Naive thymus-derived CD4-positive, alpha-beta T cell (primary cell): ENCODE results near the gene PBX1. TPM values are rescaled to one million over a fixed set of nuclear protein-coding genes. Genes with fewer than 3 reads are reported as not detected.

Experiments
- ATAC-seq: fragments of 150-1000 bp; cut with Tn5 transposase; 2 replicates; pipeline ENCODE4 v1.10.0; 2021; ENCODE audit warnings: mild to moderate bottlenecking, moderate library complexity
- CTCF ChIA-PET: fragments of 350-600 bp; sonication (Branson Sonifier 250); formaldehyde crosslinking; loops from one replicate; lab custom pipeline; 2021; ENCODE audit warnings: antibody characterized with exemption; lab: Charles Lee
- POLR2A ChIA-PET: fragments of 350-600 bp; sonication (Branson Sonifier 250); formaldehyde crosslinking; loops from one replicate; lab custom pipeline; 2021; ENCODE audit warnings: antibody characterized with exemption, inconsistent platforms; lab: Charles Lee
- DNase-seq, 9 donors: peaks; one replicate each; pipeline versions ENCODE4 v3.0.0 to v3.0.0-alpha.2; 2020 to 2022; ENCODE audit warnings: mixed read lengths in 1 of 9
- H3K27ac ChIP-seq: one replicate; pipeline ENCODE4 v1.7.0; 2013; ENCODE audit warnings: mild to moderate bottlenecking, low read depth, low read length, moderate library complexity
- H3K27me3 ChIP-seq, 2 donors: one replicate each; pipeline ENCODE4 v1.7.0; 2013; ENCODE audit warnings: low read length in 2 of 2, mild to moderate bottlenecking in 2 of 2, moderate library complexity in 2 of 2; ENCODE audit not compliant: control insufficient read depth in 2 of 2, insufficient read depth in 2 of 2
- H3K36me3 ChIP-seq, 3 experiments: 1 replicate in 2 of 3; 2 replicates in 1 of 3; pipeline ENCODE4 v1.7.0; 2013; ENCODE audit warnings: low read length in 3 of 3, mild to moderate bottlenecking in 3 of 3, moderate library complexity in 1 of 3; ENCODE audit not compliant: insufficient read depth in 3 of 3, control insufficient read depth in 2 of 3
- H3K4me1 ChIP-seq, 2 donors: one replicate each; pipeline ENCODE4 v1.7.0; 2013; ENCODE audit warnings: low read length in 2 of 2, mild to moderate bottlenecking in 2 of 2, moderate library complexity in 1 of 2; ENCODE audit not compliant: control insufficient read depth in 2 of 2, insufficient read depth in 2 of 2
- H3K4me3 ChIP-seq: 2 replicates; pipeline ENCODE4 v1.7.0; 2013; ENCODE audit warnings: mild to moderate bottlenecking, low read length
- H3K9me3 ChIP-seq, 3 experiments: 1 replicate in 2 of 3; 2 replicates in 1 of 3; pipeline ENCODE4 v1.7.0; 2013; ENCODE audit warnings: low read length in 3 of 3; ENCODE audit not compliant: control insufficient read depth in 2 of 3
- H3K27ac Mint-ChIP-seq, 9 donors: one replicate each; pipeline ENCODE4 v1.8.0; 2020 to 2022; ENCODE audit warnings: mixed read lengths in 9 of 9, mild to moderate bottlenecking in 8 of 9, moderate library complexity in 5 of 9, inconsistent platforms in 2 of 9
- H3K27me3 Mint-ChIP-seq, 5 donors: one replicate each; pipeline ENCODE4 v1.8.0; 2021 to 2022; ENCODE audit warnings: mixed read lengths in 5 of 5, mild to moderate bottlenecking in 1 of 5
- H3K36me3 Mint-ChIP-seq, 5 donors: one replicate each; pipeline ENCODE4 v1.8.0; 2020 to 2022; ENCODE audit warnings: mixed read lengths in 5 of 5, mild to moderate bottlenecking in 3 of 5, inconsistent platforms in 1 of 5
- H3K4me1 Mint-ChIP-seq, 7 donors: one replicate each; pipeline ENCODE4 v1.8.0; 2020 to 2022; ENCODE audit warnings: mixed read lengths in 7 of 7, mild to moderate bottlenecking in 3 of 7, inconsistent platforms in 1 of 7
- H3K4me3 Mint-ChIP-seq, 10 donors: one replicate each; pipeline ENCODE4 v1.8.0; 2020 to 2022; ENCODE audit warnings: mild to moderate bottlenecking in 10 of 10, mixed read lengths in 10 of 10, moderate library complexity in 6 of 10, inconsistent platforms in 2 of 10
- H3K9me3 Mint-ChIP-seq, 11 donors: one replicate each; pipeline ENCODE4 v1.8.0; 2020 to 2022; ENCODE audit warnings: mixed read lengths in 11 of 11, mild to moderate bottlenecking in 4 of 11, inconsistent platforms in 1 of 11, moderate library complexity in 1 of 11
- intact Hi-C, 2 donors: fragments of 100-400 bp; cut with micrococcal nuclease; formaldehyde crosslinking; loops; one replicate each; pipeline ENCODE4 v1.15.1; 2023
- polyA plus RNA-seq, 2 donors: library from polyadenylated mRNA; unstranded; fragments of 300-500 nt; fragmentation: Illumina TruSeq; gene quantifications; one replicate each; pipeline ENCODE4 v1.2.3, GENCODE V29; 2021
- total RNA-seq, 6 experiments: library from RNA in 5 of 6; stranded (reverse) in 5 of 6; gene quantifications; 1 replicate in 5 of 6; 2 replicates in 1 of 6; pipeline ENCODE4 v1.2.3 and lab custom pipeline; 2021 to 2026

PBX1 gene
- total and polyA plus RNA-seq, 7 experiments from 2014 or later = 0.02 to 2.9 (median 1.7) TPM; not detected in 1

- Histone ChIP-seq H3K4me1 (no peaks in the 10 kb centered on the region), H3K27ac (no peak overlapping the region), H3K4me3 (no peak overlapping the region), H3K27me3 (no peaks in the 10 kb centered on the region), H3K9me3 (no peaks in the 10 kb centered on the region), H3K36me3 (no peaks in the 10 kb centered on the region)
- DNase-seq = no peak
- H3K27ac Mint-ChIP-seq = no peak overlapping the region
- no peak for ATAC-seq
- peaks cover 0 to 7% (median 0%) of the 10 kb centered on the region in 11 donors for H3K9me3 Mint-ChIP-seq
- intact Hi-C loops = no loop called here
- peaks cover 0 to 5% (median 3%) of the 10 kb centered on the region in 5 donors for H3K27me3 Mint-ChIP-seq
- no peaks in the 10 kb centered on the region for H3K36me3 Mint-ChIP-seq
- CTCF ChIA-PET = no interaction called here
- no peaks in the 10 kb centered on the region for H3K4me1 Mint-ChIP-seq
- no peak overlapping the region for H3K4me3 Mint-ChIP-seq
- POLR2A ChIA-PET = no interaction called here
Observed at GRCh38 chr1:164861632-164862031, 302.6 kb downstream of the PBX1 start.

- Mint-ChIP-seq H3K4me1 (no peaks in the 10 kb centered on the region), H3K27ac (no peak overlapping the region), H3K27me3 (peaks cover 0 to 5% (median 3%) of the 10 kb centered on the region in 5 donors), H3K9me3 (peaks cover 0 to 7% (median 0%) of the 10 kb centered on the region in 11 donors), H3K36me3 (no peaks in the 10 kb centered on the region), H3K4me3 (no peak overlapping the region)
- ATAC-seq (no peak), DNase-seq (no peak)
- no peaks in the 10 kb centered on the region for H3K9me3 ChIP-seq
- CTCF ChIA-PET = no interaction called here
- H3K4me3 ChIP-seq = no peak overlapping the region
- POLR2A ChIA-PET = no interaction called here
- H3K4me1 ChIP-seq = no peaks in the 10 kb centered on the region
- intact Hi-C loops = no loop called here
- H3K27ac ChIP-seq = no peak overlapping the region
- no peaks in the 10 kb centered on the region for H3K27me3 ChIP-seq
- no peaks in the 10 kb centered on the region for H3K36me3 ChIP-seq
Observed at GRCh38 chr1:164863056-164863455, 304.1 kb downstream of the PBX1 start.

- no peak overlapping the region for H3K4me3 ChIP-seq
- intact Hi-C loops = no loop called here
- H3K36me3 Mint-ChIP-seq = no peaks in the 10 kb centered on the region
- no peaks in the 10 kb centered on the region for H3K36me3 ChIP-seq
- ATAC-seq (no peak), DNase-seq (no peak)
- no peaks in the 10 kb centered on the region for H3K27me3 ChIP-seq
- H3K9me3 ChIP-seq = no peaks in the 10 kb centered on the region
- no peaks in the 10 kb centered on the region for H3K4me1 ChIP-seq
- H3K27ac ChIP-seq = no peak overlapping the region
- H3K27me3 Mint-ChIP-seq = peaks cover 0 to 5% (median 3%) of the 10 kb centered on the region in 5 donors
- no peaks in the 10 kb centered on the region for H3K4me1 Mint-ChIP-seq
- ChIA-PET POLR2A (no interaction called here), CTCF (no interaction called here)
- H3K4me3 Mint-ChIP-seq = no peak overlapping the region
- peaks cover 0 to 7% (median 0%) of the 10 kb centered on the region in 11 donors for H3K9me3 Mint-ChIP-seq
- no peak overlapping the region for H3K27ac Mint-ChIP-seq
Observed at GRCh38 chr1:164864161-164864560, 305.2 kb downstream of the PBX1 start.

- no peak overlapping the region for H3K27ac ChIP-seq
- CTCF ChIA-PET = interaction anchor here (0.5 kb wide), 1 partner anchor 77 kb away, joined by 3 read pairs; no protein-coding TSS in a partner anchor
Observed at GRCh38 chr1:164865385-164865784, 306.4 kb downstream of the PBX1 start.

GRCh38 chr1:164867590-164867989, 308.6 kb downstream of the PBX1 start:
- Histone ChIP-seq H3K4me3 (no peak overlapping the region), H3K9me3 (no peaks in the 10 kb centered on the region), H3K36me3 (no peaks in the 10 kb centered on the region), H3K27me3 (no peaks in the 10 kb centered on the region), H3K27ac (no peak overlapping the region), H3K4me1 (no peaks in the 10 kb centered on the region)
- Mint-ChIP-seq H3K27me3 (peaks cover 0 to 4% (median 3%) of the 10 kb centered on the region in 5 donors), H3K9me3 (peaks cover 0 to 6% (median 0%) of the 10 kb centered on the region in 11 donors), H3K4me3 (no peak overlapping the region), H3K36me3 (no peaks in the 10 kb centered on the region), H3K4me1 (no peaks in the 10 kb centered on the region), H3K27ac (no peak overlapping the region)
- CTCF ChIA-PET = no interaction called here
- intact Hi-C loops = no loop called here
- ATAC-seq (no peak), DNase-seq (no peak)
- POLR2A ChIA-PET = no interaction called here

More at GRCh38 chr1:164865385-164865784, 306.4 kb downstream of the PBX1 start:
- no peaks in the 10 kb centered on the region for H3K9me3 ChIP-seq
- H3K36me3 ChIP-seq = no peaks in the 10 kb centered on the region
- Mint-ChIP-seq H3K27me3 (peaks cover 0 to 5% (median 3%) of the 10 kb centered on the region in 5 donors), H3K4me3 (no peak overlapping the region), H3K4me1 (no peaks in the 10 kb centered on the region), H3K36me3 (no peaks in the 10 kb centered on the region), H3K9me3 (peaks cover 0 to 7% (median 0%) of the 10 kb centered on the region in 11 donors), H3K27ac (no peak overlapping the region)
- no peak overlapping the region for H3K4me3 ChIP-seq
- intact Hi-C loops = no loop called here
- H3K4me1 ChIP-seq = no peaks in the 10 kb centered on the region
- DNase-seq = no peak
- POLR2A ChIA-PET = no interaction called here
- ATAC-seq = no peak
- H3K27me3 ChIP-seq = no peaks in the 10 kb centered on the region

GRCh38 chr1:164868990-164869389, 310.0 kb downstream of the PBX1 start:
- H3K27ac Mint-ChIP-seq = no peak overlapping the region
- ATAC-seq (no peak), DNase-seq (no peak)
- no peaks in the 10 kb centered on the region for H3K27me3 ChIP-seq
- H3K36me3 ChIP-seq = no peaks in the 10 kb centered on the region
- no peak overlapping the region for H3K4me3 ChIP-seq
- no peaks in the 10 kb centered on the region for H3K4me1 Mint-ChIP-seq
- H3K4me3 Mint-ChIP-seq = no peak overlapping the region
- CTCF ChIA-PET = no interaction called here
- H3K36me3 Mint-ChIP-seq = no peaks in the 10 kb centered on the region
- intact Hi-C loops = no loop called here
- H3K9me3 Mint-ChIP-seq = peaks cover 0 to 5% (median 0%) of the 10 kb centered on the region in 11 donors
- H3K27ac ChIP-seq = no peak overlapping the region
- POLR2A ChIA-PET = no interaction called here
- H3K27me3 Mint-ChIP-seq = peaks cover 0 to 7% (median 0%) of the 10 kb centered on the region in 5 donors
- H3K9me3 ChIP-seq = no peaks in the 10 kb centered on the region
- H3K4me1 ChIP-seq = no peaks in the 10 kb centered on the region

- H3K4me3 ChIP-seq = no peak overlapping the region
- no peaks in the 10 kb centered on the region for H3K27me3 ChIP-seq
- Mint-ChIP-seq H3K4me3 (no peak overlapping the region), H3K9me3 (peaks cover 0 to 5% (median 0%) of the 10 kb centered on the region in 11 donors), H3K27me3 (peaks cover 0 to 7% (median 0%) of the 10 kb centered on the region in 5 donors), H3K4me1 (no peaks in the 10 kb centered on the region), H3K36me3 (no peaks in the 10 kb centered on the region), H3K27ac (no peak overlapping the region)
- ATAC-seq = no peak
- H3K27ac ChIP-seq = no peak overlapping the region
- no peak for DNase-seq
- no peaks in the 10 kb centered on the region for H3K4me1 ChIP-seq
- no peaks in the 10 kb centered on the region for H3K36me3 ChIP-seq
- CTCF ChIA-PET = no interaction called here
- H3K9me3 ChIP-seq = no peaks in the 10 kb centered on the region
- POLR2A ChIA-PET = no interaction called here
- intact Hi-C loops = no loop called here
Observed at GRCh38 chr1:164875518-164875917, 316.5 kb downstream of the PBX1 start.
